ENCODE results near the gene MYBPC3. TPM values are rescaled to one million over a fixed set of nuclear protein-coding genes. Genes with fewer than 3 reads are reported as not detected.

The MYBPC3 gene
- total RNA-seq, 4 donors from 2014 or later: 0.21 to 0.60 TPM; not detected in 2

- no peak for TF ChIP-seq EP300 (IDR thresholded peaks at IDR 0.05)
- TF ChIP-seq CTCF (IDR thresholded peaks at IDR 0.05): no peak
- no peak for TF ChIP-seq POLR2A (IDR thresholded peaks at IDR 0.05)
- DNase-seq (ENCODE audit: low spot score in 2 of 2): no peak
- H3K27ac ChIP-seq: no peak overlapping the region
Observed at GRCh38 chr11:47383071-47383470, 30.6 kb upstream of the MYBPC3 start.

DNA sequence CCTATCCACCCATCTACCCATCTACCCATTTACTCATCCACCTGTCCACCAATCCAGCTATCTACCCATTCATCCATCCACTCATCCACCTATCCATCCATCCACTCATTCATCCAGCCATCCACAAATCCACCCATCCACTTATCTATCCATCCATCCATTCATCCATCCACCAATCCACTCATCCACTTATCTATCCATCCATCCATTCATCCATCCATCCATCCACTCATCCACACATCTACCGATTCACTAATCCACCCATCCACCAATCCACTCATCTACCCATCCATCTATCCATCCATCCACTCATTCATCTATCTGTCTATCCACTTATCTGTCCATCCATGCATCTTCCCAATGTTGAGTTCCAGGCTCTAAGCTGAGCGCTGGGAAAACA, 27.6 kb upstream of the MYBPC3 start:
- Histone ChIP-seq H3K9me3 (no peaks in the 10 kb centered on the region), H3K4me3 (no peak overlapping the region), H3K4me1 (no peaks in the 10 kb centered on the region), H3K27ac (no peak overlapping the region), H3K27me3 (no peaks in the 10 kb centered on the region), H3K36me3 (no peaks in the 10 kb centered on the region)
- TF ChIP-seq POLR2A (IDR thresholded peaks at IDR 0.05) (no peak), EP300 (IDR thresholded peaks at IDR 0.05) (no peak), CTCF (IDR thresholded peaks at IDR 0.05) (no peak)
- no peak for DNase-seq (ENCODE audit: low spot score in 2 of 2)
- 92 to 96% methylated on average over 2 of the region's 2 CpGs for WGBS, 2 donors

More at GRCh38 chr11:47383071-47383470, 30.6 kb upstream of the MYBPC3 start:
- no peaks in the 10 kb centered on the region for H3K9me3 ChIP-seq
- no peak overlapping the region for H3K4me3 ChIP-seq
- WGBS, 2 donors: 36 to 48% methylated on average over 4 of the region's 4 CpGs
- H3K27me3 ChIP-seq: no peaks in the 10 kb centered on the region
- H3K4me1 ChIP-seq: no peaks in the 10 kb centered on the region
- H3K36me3 ChIP-seq: no peaks in the 10 kb centered on the region

DNA sequence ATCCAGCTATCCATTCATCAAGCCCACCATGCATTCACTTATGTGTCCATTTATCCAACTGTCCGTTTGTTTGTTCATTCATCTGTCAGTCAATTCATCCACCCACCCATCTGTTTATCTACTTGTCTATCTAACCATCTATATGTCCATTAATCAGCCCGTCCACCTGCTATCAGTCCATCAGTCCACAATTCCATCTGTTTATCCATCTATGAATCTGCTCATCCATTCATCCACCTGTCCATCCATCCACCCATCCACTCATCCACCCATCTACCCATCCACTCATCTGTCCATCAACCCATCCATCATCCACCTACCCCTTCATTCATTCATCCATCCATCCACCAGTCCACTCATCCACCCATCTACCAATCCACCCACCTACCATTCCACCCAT, 26.8 kb upstream of the MYBPC3 start:
- no peak overlapping the region for H3K27ac ChIP-seq
- H3K4me1 ChIP-seq: no peaks in the 10 kb centered on the region
- TF ChIP-seq EP300 (IDR thresholded peaks at IDR 0.05): no peak
- no peak for TF ChIP-seq POLR2A (IDR thresholded peaks at IDR 0.05)
- no peak for TF ChIP-seq CTCF (IDR thresholded peaks at IDR 0.05)
- H3K27me3 ChIP-seq: no peaks in the 10 kb centered on the region
- H3K4me3 ChIP-seq: no peak overlapping the region
- DNase-seq (ENCODE audit: low spot score in 2 of 2): no peak
- H3K36me3 ChIP-seq: no peaks in the 10 kb centered on the region
- 88% methylated on average over 2 of the region's 2 CpGs for WGBS, 2 donors
- H3K9me3 ChIP-seq: no peaks in the 10 kb centered on the region

DNA sequence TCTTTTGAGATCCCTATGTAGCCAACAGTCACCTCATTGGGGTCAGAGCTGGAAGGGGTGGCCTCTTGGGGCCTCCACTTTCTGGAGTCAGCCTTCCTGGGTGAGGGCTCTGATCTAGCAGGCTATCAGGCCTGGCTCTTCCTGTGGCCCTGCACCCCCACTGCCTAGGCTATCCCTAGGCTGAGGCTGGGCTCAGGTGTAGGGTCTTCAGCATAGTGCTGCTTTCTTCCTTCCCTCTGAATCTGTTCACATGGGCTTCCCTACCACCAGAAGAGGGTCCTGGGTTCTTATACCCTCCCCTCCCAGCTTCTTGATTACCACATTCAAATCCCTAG, 26.3 kb upstream of the MYBPC3 start:
- DNase-seq (ENCODE audit: low spot score in 2 of 2): no peak
- H3K27me3 ChIP-seq: no peaks in the 10 kb centered on the region
- H3K4me1 ChIP-seq: no peaks in the 10 kb centered on the region
- TF ChIP-seq EP300 (IDR thresholded peaks at IDR 0.05) (no peak), CTCF (IDR thresholded peaks at IDR 0.05) (no peak), POLR2A (IDR thresholded peaks at IDR 0.05) (no peak)
- no peaks in the 10 kb centered on the region for H3K36me3 ChIP-seq
- H3K27ac ChIP-seq: peak overlapping the region in 3 of 4 donors; percentile 43 to 85 (median 81)
- no peaks in the 10 kb centered on the region for H3K9me3 ChIP-seq
- no peak overlapping the region for H3K4me3 ChIP-seq

GRCh38 chr11:47378010-47378835, 25.7 kb upstream of the MYBPC3 start, which contains the start of gene SPI1:
SPI1 (minus strand) TSS chr11:47378547; CDS start chr11:47378353, 194 bp downstream.
- H3K4me3 ChIP-seq: peak within 1 kb of the TSS; percentile 17 to 49 (median 28)
- peak in 1 of 2 donors; percentile 39 for DNase-seq (ENCODE audit: low spot score in 2 of 2)
- no peaks in the 10 kb centered on the region for H3K36me3 ChIP-seq
- H3K9me3 ChIP-seq: no peaks in the 10 kb centered on the region
- no peaks in the 10 kb centered on the region for H3K4me1 ChIP-seq
- H3K27me3 ChIP-seq: no peaks in the 10 kb centered on the region
- TF ChIP-seq EP300 (IDR thresholded peaks at IDR 0.05) (peak in 1 of 2 donors; percentile 26), POLR2A (IDR thresholded peaks at IDR 0.05) (peak in 1 of 2 donors; percentile 36), CTCF (IDR thresholded peaks at IDR 0.05) (no peak)
- peak within 1 kb of the TSS in 3 of 4 donors; percentile 73 to 85 (median 81) for H3K27ac ChIP-seq
- WGBS, 2 donors: 65 to 71% methylated on average over 21 to 29 of the region's 31 CpGs

Measured in tibial nerve (tissue), 4 donors.